OCI-LY3 (cell line): ENCODE results near the gene DNAJC6.

ENCODE experiments used
- H2AFZ ChIP-seq: fragments of 200-600, 300-600 bp; shearing (Covaris generic); 2 replicates; pipeline ENCODE4 v1.6.0; 2014; ENCODE audit warnings: antibody characterized with exemption, low read depth, low read length
- H3K27ac ChIP-seq: fragments of 200-600, 300-600 bp; sonication (generic); 2 replicates; pipeline ENCODE4 v1.5.1; 2014; ENCODE audit warnings: mild to moderate bottlenecking, low read length, moderate library complexity, mixed read lengths
- H3K27me3 ChIP-seq: fragments of 200-600, 300-600 bp; sonication (generic); 2 replicates; pipeline ENCODE4 v1.6.1; 2014; ENCODE audit warnings: low read depth, low read length, mixed read lengths
- H3K36me3 ChIP-seq: fragments of 200-600, 300-600 bp; sonication (generic); replicated peaks from 2 replicates; pipeline ENCODE3; 2014; ENCODE audit warnings: low read depth, low read length, mixed read lengths
- H3K4me1 ChIP-seq: fragments of 300-600, 200-600 bp; sonication (generic); 2 replicates; pipeline ENCODE4 v1.6.1; 2014; ENCODE audit warnings: low read length, mixed read lengths
- H3K4me2 ChIP-seq: fragments of 200-600, 300-600 bp; sonication (generic); 2 replicates; pipeline ENCODE4 v1.6.1; 2014; ENCODE audit warnings: low read length, mixed read lengths
- H3K4me3 ChIP-seq: fragments of 300-600, 200-600 bp; sonication (generic); 2 replicates; pipeline ENCODE4 v1.5.1; 2014; ENCODE audit warnings: antibody characterized with exemption, mild to moderate bottlenecking, low read length, moderate library complexity
- H3K79me2 ChIP-seq: fragments of 300-600, 200-600 bp; shearing (Covaris generic); 2 replicates; pipeline ENCODE4 v1.6.1; 2014; ENCODE audit warnings: mild to moderate bottlenecking, low read length, mixed read lengths
- H3K9ac ChIP-seq: fragments of 300-600, 200-600 bp; shearing (Covaris generic); 2 replicates; pipeline ENCODE4 v1.6.0; 2014; ENCODE audit warnings: mild to moderate bottlenecking, low read length, moderate library complexity
- H3K9me3 ChIP-seq: fragments of 200-600, 300-600 bp; shearing (Covaris generic); 2 replicates; pipeline ENCODE4 v1.6.1; 2014; ENCODE audit warnings: low read length, mixed read lengths; ENCODE audit not compliant: insufficient read depth
- H4K20me1 ChIP-seq: fragments of 200-600, 300-600 bp; sonication (generic); 2 replicates; pipeline ENCODE4 v1.6.1; 2016; ENCODE audit warnings: low read length, mixed read lengths; ENCODE audit not compliant: insufficient read depth
- CTCF ChIP-seq: fragments of 200-600, 300-600 bp; sonication (generic); IDR thresholded peaks from 2 replicates; pipeline ENCODE4 v1.5.1; 2014; ENCODE audit warnings: antibody characterized with exemption, low read length, low read depth
- EZH2phosphoT487 ChIP-seq: fragments of 200-600 bp; shearing (Covaris generic); IDR thresholded peaks from 2 replicates; pipeline ENCODE4 v1.6.1; 2018; ENCODE audit warnings: antibody characterized with exemption, mixed run types, low read depth

DNAJC6 gene

GRCh38 chr1:65425697-65426096 lies 116.4 kb downstream of the DNAJC6 start:
- Histone ChIP-seq H3K4me2 (no peak overlapping the region), H2AFZ (no peak overlapping the region), H3K27me3 (no peaks in the 10 kb centered on the region), H3K9me3 (no peaks in the 10 kb centered on the region), H3K36me3 (peaks cover 6% of the 10 kb centered on the region), H3K27ac (no peak overlapping the region), H3K4me1 (peaks cover 27% of the 10 kb centered on the region), H3K79me2 (peaks cover 35% of the 10 kb centered on the region), H4K20me1 (no peaks in the 10 kb centered on the region), H3K9ac (no peak overlapping the region), H3K4me3 (no peak overlapping the region)
- TF ChIP-seq CTCF = no peak
- no peak for TF ChIP-seq EZH2phosphoT487

- Histone ChIP-seq H3K4me2 (no peak overlapping the region), H3K79me2 (peaks cover 7% of the 10 kb centered on the region; the same call in 1 of the 2 replicates), H3K36me3 (peaks cover 6% of the 10 kb centered on the region)
Measured at GRCh38 chr1:65429078-65429477, 119.7 kb downstream of the DNAJC6 start.

DNA sequence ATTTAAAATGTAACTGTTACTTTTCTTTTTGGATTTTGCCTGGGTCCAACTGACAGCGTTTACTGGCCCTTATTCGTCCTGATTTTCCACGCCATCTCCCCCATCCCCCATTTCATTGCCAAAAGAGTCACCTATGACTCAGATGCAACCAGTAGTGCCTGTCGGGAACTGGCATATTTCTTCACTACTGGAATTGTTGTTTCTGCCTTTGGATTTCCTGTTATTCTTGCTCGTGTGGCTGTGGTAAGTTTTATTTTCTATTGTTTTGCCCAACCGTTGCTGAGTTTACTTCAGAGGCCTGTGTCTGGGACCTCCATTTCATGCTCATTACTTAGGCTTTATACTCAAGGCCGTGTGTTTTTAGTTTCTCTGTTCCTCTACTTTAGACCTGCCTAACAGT lies 120.5 kb downstream of the DNAJC6 start:
- Histone ChIP-seq H3K27me3 (no peaks in the 10 kb centered on the region), H3K4me3 (no peak overlapping the region), H4K20me1 (no peaks in the 10 kb centered on the region), H3K27ac (no peak overlapping the region), H2AFZ (no peak overlapping the region), H3K9ac (no peak overlapping the region), H3K4me1 (no peaks in the 10 kb centered on the region), H3K79me2 (no peaks in the 10 kb centered on the region), H3K9me3 (no peaks in the 10 kb centered on the region), H3K4me2 (no peak overlapping the region), H3K36me3 (peaks cover 6% of the 10 kb centered on the region)
- TF ChIP-seq CTCF (no peak), EZH2phosphoT487 (no peak)

More at GRCh38 chr1:65429078-65429477, 119.7 kb downstream of the DNAJC6 start:
- Histone ChIP-seq H3K9ac (no peak overlapping the region), H3K4me1 (peaks cover 6% of the 10 kb centered on the region), H3K4me3 (no peak overlapping the region), H3K27me3 (no peaks in the 10 kb centered on the region), H2AFZ (no peak overlapping the region), H3K27ac (no peak overlapping the region), H3K9me3 (no peaks in the 10 kb centered on the region), H4K20me1 (no peaks in the 10 kb centered on the region)
- TF ChIP-seq CTCF (no peak), EZH2phosphoT487 (no peak)

- Histone ChIP-seq H3K27me3 (no peaks in the 10 kb centered on the region), H3K9ac (no peak overlapping the region), H3K79me2 (no peaks in the 10 kb centered on the region), H3K9me3 (no peaks in the 10 kb centered on the region), H3K36me3 (no peaks in the 10 kb centered on the region), H3K27ac (no peak overlapping the region), H4K20me1 (no peaks in the 10 kb centered on the region), H3K4me3 (no peak overlapping the region), H3K4me1 (no peaks in the 10 kb centered on the region), H2AFZ (no peak overlapping the region), H3K4me2 (no peak overlapping the region)
- peak; percentile 56 for TF ChIP-seq CTCF
- TF ChIP-seq EZH2phosphoT487 = no peak
Measured at GRCh38 chr1:65431111-65431705, 121.9 kb downstream of the DNAJC6 start.
